Measurements from ENCODE around the gene DDX54. TPM values are rescaled to one million over a fixed set of nuclear protein-coding genes. Genes with fewer than 3 reads are reported as not detected.

The DDX54 gene
- total and polyA plus RNA-seq, 8 donors, result 42.0 to 73.6 (median 60.8) TPM

DNA sequence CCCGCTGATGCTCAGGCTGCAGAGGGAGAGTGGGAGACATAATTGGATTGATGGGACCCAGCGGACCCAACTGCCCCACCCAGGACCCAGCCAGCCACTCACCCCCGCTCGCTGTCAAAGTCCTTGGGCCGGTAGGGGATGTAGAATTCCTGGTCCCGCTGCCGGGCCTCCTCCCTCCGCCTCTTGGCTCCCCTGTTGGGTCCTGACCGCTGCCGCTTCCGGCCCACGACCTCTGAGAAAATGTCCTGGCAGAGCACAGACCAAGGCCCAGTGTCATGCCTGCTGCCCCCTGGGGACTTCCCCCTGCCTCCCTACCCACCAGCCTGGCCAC, 22.3 kb downstream of the DDX54 start:
- Histone ChIP-seq H3K36me3 (peaks cover 0 to 100% of the 10 kb centered on the region in 2 donors), H3K27ac (no peak overlapping the region), H3K4me1 (no peaks in the 10 kb centered on the region), H3K4me3 (no peak overlapping the region), H3K27me3 (no peaks in the 10 kb centered on the region), H3K9me3 (no peaks in the 10 kb centered on the region)
- no peak for DNase-seq
- TF ChIP-seq, protein P1, sequence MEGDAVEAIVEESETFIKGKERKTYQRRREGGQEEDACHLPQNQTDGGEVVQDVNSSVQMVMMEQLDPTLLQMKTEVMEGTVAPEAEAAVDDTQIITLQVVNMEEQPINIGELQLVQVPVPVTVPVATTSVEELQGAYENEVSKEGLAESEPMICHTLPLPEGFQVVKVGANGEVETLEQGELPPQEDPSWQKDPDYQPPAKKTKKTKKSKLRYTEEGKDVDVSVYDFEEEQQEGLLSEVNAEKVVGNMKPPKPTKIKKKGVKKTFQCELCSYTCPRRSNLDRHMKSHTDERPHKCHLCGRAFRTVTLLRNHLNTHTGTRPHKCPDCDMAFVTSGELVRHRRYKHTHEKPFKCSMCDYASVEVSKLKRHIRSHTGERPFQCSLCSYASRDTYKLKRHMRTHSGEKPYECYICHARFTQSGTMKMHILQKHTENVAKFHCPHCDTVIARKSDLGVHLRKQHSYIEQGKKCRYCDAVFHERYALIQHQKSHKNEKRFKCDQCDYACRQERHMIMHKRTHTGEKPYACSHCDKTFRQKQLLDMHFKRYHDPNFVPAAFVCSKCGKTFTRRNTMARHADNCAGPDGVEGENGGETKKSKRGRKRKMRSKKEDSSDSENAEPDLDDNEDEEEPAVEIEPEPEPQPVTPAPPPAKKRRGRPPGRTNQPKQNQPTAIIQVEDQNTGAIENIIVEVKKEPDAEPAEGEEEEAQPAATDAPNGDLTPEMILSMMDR (IDR thresholded peaks at IDR 0.05), result no peak
- intact Hi-C loops (cut with DNase I), result no loop called here
- no peak for ATAC-seq

DNA sequence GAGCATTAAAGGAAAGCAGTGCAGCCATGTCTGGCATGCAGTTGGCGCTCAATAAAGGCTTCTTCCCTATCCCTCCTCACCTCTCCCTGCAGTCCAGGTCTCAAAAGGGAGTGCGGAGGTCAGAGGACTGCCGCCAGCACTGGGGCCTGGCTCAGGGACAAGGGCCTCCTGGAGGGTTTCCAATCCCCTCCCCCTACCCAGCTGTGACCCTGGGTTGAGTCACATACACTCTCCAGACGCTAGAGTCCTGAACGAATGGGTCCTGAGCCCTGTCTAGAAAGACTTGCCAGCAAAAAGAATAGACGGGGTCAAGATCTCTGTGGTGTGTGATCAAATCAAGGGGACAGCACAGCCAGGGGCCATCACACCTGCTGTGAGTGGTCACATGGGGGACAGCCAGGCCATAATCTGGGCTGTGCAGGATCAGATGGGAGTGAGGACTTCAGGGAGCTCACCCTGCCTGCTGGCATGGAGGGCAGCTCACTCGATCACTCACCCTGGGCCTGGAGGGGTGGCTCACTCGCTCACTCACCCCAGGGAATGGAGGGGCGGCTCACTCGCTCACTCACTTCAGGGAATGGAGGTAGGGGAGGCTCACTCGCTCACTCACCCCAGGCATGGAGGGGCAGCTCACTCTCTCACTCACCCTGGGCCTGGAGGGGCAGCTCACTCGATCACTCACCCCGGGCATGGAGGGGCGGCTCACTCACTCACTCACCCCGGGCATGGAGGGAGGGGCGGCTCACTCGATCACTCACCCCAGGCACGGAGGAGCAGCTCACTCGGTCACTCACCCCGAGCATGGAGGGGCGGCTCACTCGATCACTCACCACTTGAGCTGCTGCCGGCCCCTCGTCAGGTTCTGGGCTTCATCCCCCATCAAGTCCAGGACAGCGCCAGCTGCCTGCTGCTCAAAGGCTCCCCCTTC, 22.9 kb downstream of the DDX54 start:
- intact Hi-C loops (cut with DNase I), result no loop called here
- ATAC-seq (no peak), DNase-seq (no peak)
- H3K27me3 ChIP-seq, result no peaks in the 10 kb centered on the region
- TF ChIP-seq, protein P1 (IDR thresholded peaks at IDR 0.05), result no peak
- no peak overlapping the region for H3K27ac ChIP-seq
- H3K4me1 ChIP-seq, result no peaks in the 10 kb centered on the region
- no peaks in the 10 kb centered on the region for H3K9me3 ChIP-seq
- no peak overlapping the region for H3K4me3 ChIP-seq
- peaks cover 0 to 100% of the 10 kb centered on the region in 2 donors for H3K36me3 ChIP-seq

DNA sequence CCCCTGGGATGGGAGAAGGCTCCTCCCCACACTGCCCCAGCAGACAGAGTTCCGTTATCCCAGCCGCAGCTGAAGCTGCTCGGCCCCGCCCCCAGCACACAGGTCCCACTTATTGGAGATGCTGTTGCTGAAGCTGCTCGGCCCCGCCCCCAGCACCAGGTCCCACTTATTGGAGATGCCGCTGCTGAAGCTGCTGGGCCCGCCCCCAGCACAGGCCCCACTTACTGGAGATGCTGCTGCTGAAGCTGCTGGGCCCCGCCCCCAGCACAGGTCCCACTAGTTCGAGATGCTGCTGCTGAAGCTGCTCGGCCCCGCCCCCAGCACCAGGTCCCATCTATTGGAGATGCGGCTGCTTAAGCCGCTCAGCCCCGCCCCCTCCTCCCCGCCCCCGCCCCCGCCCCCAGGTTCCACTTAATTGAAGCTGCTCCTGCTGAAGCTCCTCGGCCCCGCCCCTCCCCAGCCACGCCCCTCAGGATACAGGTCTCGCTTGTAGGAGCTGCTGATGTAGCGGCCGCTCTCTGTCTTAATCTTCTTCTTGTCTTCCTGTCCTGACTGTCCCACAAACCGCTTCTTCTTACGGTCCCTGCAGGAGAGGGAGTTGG, 23.8 kb downstream of the DDX54 start:
- TF ChIP-seq, protein P1 (IDR thresholded peaks at IDR 0.05), result no peak
- ATAC-seq (no peak), DNase-seq (no peak)
- Histone ChIP-seq H3K36me3 (peaks cover 0 to 95% of the 10 kb centered on the region in 2 donors), H3K27me3 (no peaks in the 10 kb centered on the region), H3K27ac (no peak overlapping the region), H3K9me3 (no peaks in the 10 kb centered on the region), H3K4me3 (no peak overlapping the region), H3K4me1 (no peaks in the 10 kb centered on the region)
- intact Hi-C loops (cut with DNase I), result no loop called here

DNA sequence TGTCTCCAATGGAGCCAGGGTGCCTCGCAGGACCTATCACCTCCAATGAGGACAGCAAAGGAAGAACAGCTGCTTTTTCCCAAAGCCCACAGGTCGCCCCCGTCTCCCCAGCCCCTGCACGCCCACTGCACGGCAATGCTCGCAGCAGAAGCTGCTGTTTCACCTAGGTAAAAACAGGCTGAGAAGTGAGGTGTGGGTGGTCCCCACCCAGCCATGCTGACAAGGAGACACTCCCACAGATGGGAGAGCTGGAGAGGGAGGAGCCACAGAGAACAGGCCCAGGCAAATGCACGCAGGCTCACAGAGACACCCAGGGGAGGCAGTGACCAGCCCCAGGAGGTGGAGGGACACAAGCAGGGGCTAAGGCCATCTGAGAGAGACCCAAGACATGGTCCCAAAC, 25.3 kb downstream of the DDX54 start:
- Histone ChIP-seq H3K36me3 (peaks cover 0 to 79% of the 10 kb centered on the region in 2 donors), H3K4me3 (no peak overlapping the region), H3K27me3 (peaks cover 7 to 12% of the 10 kb centered on the region in 2 donors), H3K27ac (no peak overlapping the region), H3K4me1 (no peaks in the 10 kb centered on the region), H3K9me3 (no peaks in the 10 kb centered on the region)
- ATAC-seq, result no peak
- DNase-seq, result no peak
- TF ChIP-seq, protein P1 (IDR thresholded peaks at IDR 0.05), result no peak
- intact Hi-C loops (cut with DNase I), result no loop called here

DNA sequence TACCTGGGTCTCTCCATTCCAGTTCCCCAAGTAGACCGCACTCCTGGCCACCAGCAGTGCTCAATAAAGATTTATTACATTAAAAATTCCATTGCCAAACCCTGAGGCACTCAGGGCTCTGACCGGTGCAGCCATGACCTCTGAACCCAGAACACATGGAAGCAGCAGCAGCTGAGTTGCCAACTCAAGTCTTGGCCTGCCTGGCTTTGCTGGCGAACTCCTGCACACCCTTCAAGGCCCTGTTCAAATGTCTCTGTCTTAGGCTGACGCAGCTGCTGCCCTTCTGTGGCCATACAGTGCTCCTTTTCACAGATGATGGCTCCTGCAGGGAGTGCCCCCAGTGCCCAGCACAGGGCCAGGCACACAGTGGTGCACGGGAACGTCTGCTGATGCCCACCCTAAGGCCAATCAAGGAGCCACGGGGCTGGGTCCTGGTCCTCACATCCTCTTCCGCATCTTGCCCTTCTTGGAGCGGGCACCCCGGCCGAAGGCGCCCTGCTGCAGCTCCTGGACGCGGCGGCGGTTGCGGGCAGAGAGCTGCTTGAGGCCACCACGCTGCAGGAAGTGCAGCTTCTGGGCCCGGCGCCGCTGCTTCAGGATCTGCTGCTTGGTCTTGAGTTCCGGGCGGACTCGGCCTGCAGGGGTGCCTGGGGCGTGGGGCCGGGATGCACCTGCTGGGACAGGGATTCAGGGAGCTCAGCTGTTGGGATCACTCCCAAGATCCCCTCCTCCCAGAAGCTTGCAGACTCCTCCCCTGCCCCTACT, 26.7 kb downstream of the DDX54 start:
- ATAC-seq (no peak), DNase-seq (no peak)
- Histone ChIP-seq H3K4me3 (no peak overlapping the region), H3K27me3 (peaks cover 19 to 25% of the 10 kb centered on the region in 2 donors), H3K9me3 (no peaks in the 10 kb centered on the region), H3K4me1 (peaks cover 0 to 10% of the 10 kb centered on the region in 2 donors), H3K27ac (no peak overlapping the region), H3K36me3 (peaks cover 0 to 66% of the 10 kb centered on the region in 2 donors)
- intact Hi-C loops (cut with DNase I), result no loop called here
- TF ChIP-seq, protein P1 (IDR thresholded peaks at IDR 0.05), result no peak
